Measurements from ENCODE around the gene CKB.

DNA sequence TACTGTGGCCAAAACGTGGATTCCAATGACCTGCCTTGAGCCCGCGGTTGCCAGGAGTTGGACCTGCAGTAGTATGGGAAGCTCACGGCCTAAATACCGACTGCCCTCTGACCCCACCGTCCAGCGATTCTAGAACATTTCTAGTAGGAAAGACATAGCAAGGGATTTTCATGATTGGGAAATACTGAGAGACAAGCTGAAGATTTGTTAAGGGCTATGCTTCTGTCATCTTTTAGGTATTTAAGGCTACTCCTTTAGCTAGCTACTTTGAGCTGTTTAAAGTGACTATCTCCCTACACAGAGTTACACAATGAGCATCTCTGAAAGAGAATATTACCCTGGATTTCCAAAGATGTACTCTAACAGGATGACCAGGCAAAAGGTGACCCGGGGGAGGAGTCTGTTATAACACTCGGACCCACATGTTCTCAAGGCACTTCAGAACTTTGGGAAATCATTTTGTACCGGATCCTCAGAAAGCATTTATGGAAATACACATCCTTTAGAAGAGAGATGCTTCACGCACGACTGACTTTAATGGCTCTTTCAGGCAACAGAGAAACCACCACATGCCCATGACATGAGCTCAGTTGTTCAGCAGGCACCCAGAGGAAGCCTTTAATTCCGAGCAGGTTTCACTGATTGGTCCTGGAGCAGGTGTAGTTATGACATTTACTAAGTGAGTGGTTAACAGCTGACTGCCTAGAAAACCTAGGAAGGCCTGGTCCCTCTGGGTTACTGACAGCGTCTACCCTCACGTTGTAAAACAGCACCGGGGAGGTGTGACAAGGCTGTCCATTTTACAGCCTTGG lies 35.6 kb upstream of the CKB start:
- TF ChIP-seq, protein P1, sequence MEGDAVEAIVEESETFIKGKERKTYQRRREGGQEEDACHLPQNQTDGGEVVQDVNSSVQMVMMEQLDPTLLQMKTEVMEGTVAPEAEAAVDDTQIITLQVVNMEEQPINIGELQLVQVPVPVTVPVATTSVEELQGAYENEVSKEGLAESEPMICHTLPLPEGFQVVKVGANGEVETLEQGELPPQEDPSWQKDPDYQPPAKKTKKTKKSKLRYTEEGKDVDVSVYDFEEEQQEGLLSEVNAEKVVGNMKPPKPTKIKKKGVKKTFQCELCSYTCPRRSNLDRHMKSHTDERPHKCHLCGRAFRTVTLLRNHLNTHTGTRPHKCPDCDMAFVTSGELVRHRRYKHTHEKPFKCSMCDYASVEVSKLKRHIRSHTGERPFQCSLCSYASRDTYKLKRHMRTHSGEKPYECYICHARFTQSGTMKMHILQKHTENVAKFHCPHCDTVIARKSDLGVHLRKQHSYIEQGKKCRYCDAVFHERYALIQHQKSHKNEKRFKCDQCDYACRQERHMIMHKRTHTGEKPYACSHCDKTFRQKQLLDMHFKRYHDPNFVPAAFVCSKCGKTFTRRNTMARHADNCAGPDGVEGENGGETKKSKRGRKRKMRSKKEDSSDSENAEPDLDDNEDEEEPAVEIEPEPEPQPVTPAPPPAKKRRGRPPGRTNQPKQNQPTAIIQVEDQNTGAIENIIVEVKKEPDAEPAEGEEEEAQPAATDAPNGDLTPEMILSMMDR (IDR thresholded peaks at IDR 0.05; ENCODE audit: insufficient read depth, low read depth, low read length) = no peak
- no peak for TF ChIP-seq EZH2 (IDR thresholded peaks at IDR 0.05; ENCODE audit: insufficient read depth, low read length)

All from astrocyte (in vitro differentiated cells and primary cell).